GM23338 (cell line): ENCODE results near the gene STEEP1. TPM values are rescaled to one million over a fixed set of nuclear protein-coding genes. Genes with fewer than 3 reads are reported as not detected.

ENCODE experiments used
- ATAC-seq: fragments of 200-7000 bp; cut with Tn5 transposase; 3 replicates; pipeline ENCODE4 v1.9.1; 2020
- DNase-seq: peaks from one replicate; pipeline ENCODE4 v3.0.0-alpha.2; 2015; ENCODE audit warnings: low spot score
- H2AFZ ChIP-seq: fragments of 200-600 bp; sonication (generic); 2 replicates; pipeline ENCODE4 v1.8.0; 2016; ENCODE audit warnings: antibody characterized with exemption, mild to moderate bottlenecking, moderate library complexity
- H3F3A ChIP-seq: fragments of 200-600 bp; sonication (generic); replicated peaks from 2 replicates; pipeline ENCODE4 v1.8.0; 2017; ENCODE audit warnings: antibody characterized with exemption, mixed run types, low read depth
- H3K27ac ChIP-seq: fragments of 200-600 bp; sonication (generic); 2 replicates; pipeline ENCODE4 v1.6.1; 2016; ENCODE audit warnings: low read depth
- H3K27me3 ChIP-seq: fragments of 200-600 bp; sonication (generic); 2 replicates; pipeline ENCODE4 v1.8.0; 2016; ENCODE audit warnings: mild to moderate bottlenecking, mixed run types, moderate library complexity; ENCODE audit not compliant: insufficient read depth
- H3K36me3 ChIP-seq: fragments of 200-600 bp; sonication (generic); 2 replicates; pipeline ENCODE4 v1.8.0; 2016; ENCODE audit warnings: mild to moderate bottlenecking; ENCODE audit not compliant: insufficient read depth
- H3K4me1 ChIP-seq: fragments of 200-600 bp; sonication (generic); 2 replicates; pipeline ENCODE4 v1.8.0; 2016; ENCODE audit warnings: mild to moderate bottlenecking, moderate library complexity; ENCODE audit not compliant: insufficient read depth
- H3K4me2 ChIP-seq: fragments of 200-600 bp; sonication (generic); 2 replicates; pipeline ENCODE4 v1.7.1; 2017; ENCODE audit warnings: mixed run types
- H3K4me3 ChIP-seq: fragments of 200-600 bp; sonication (generic); 2 replicates; pipeline ENCODE4 v1.6.1; 2016; ENCODE audit warnings: mixed run types
- H3K79me2 ChIP-seq: fragments of 200-600 bp; sonication (generic); replicated peaks from 2 replicates; pipeline ENCODE4 v1.8.0; 2017; ENCODE audit warnings: mild to moderate bottlenecking; ENCODE audit not compliant: insufficient read depth
- H3K9me2 ChIP-seq: fragments of 200-600 bp; sonication (generic); 2 replicates; pipeline ENCODE4 v1.8.0; 2017; ENCODE audit not compliant: insufficient read depth
- H4K20me1 ChIP-seq: fragments of 200-600 bp; sonication (generic); replicated peaks from 2 replicates; pipeline ENCODE4 v1.8.0; 2017; ENCODE audit warnings: mild to moderate bottlenecking; ENCODE audit not compliant: insufficient read depth
- H3K27ac Mint-ChIP-seq: 2 replicates; pipeline ENCODE4 v1.8.0; 2020; ENCODE audit warnings: inconsistent platforms, mild to moderate bottlenecking, moderate library complexity, mixed read lengths
- H3K27me3 Mint-ChIP-seq: 3 replicates; pipeline ENCODE4 v1.8.0; 2022; ENCODE audit warnings: low read depth, mild to moderate bottlenecking, moderate library complexity, mixed read lengths, inconsistent platforms; ENCODE audit not compliant: insufficient read depth, poor library complexity
- H3K36me3 Mint-ChIP-seq: 3 replicates; pipeline ENCODE4 v1.8.0; 2021; ENCODE audit warnings: low read depth, mild to moderate bottlenecking, inconsistent platforms, moderate library complexity, mixed read lengths
- H3K4me1 Mint-ChIP-seq: 3 replicates; pipeline ENCODE4 v1.8.0; 2020; ENCODE audit warnings: mild to moderate bottlenecking, inconsistent platforms, mixed read lengths
- H3K4me3 Mint-ChIP-seq: 3 replicates; pipeline ENCODE4 v1.8.0; 2021; ENCODE audit warnings: moderate library complexity, mild to moderate bottlenecking, inconsistent platforms, mixed read lengths
- H3K9me3 Mint-ChIP-seq: 3 replicates; pipeline ENCODE4 v1.8.0; 2020; ENCODE audit warnings: moderate library complexity, mild to moderate bottlenecking, inconsistent platforms, mixed read lengths
- CREB1 ChIP-seq: fragments of 250-450 bp; sonication (Bioruptor Pico); IDR thresholded peaks from 2 replicates; pipeline ENCODE4 v1.5.0; 2020; ENCODE audit warnings: low read depth, mild to moderate bottlenecking, moderate library complexity
- ETS1 ChIP-seq: IDR thresholded peaks from 2 replicates; pipeline ENCODE4 v1.6.1; 2016; ENCODE audit warnings: antibody characterized with exemption
- EZH2 ChIP-seq: fragments of 200-600 bp; sonication (generic); IDR thresholded peaks from one replicate; pipeline ENCODE4 v1.8.0; 2017; ENCODE audit warnings: antibody characterized with exemption, mild to moderate bottlenecking, low read depth; ENCODE audit not compliant: unreplicated experiment
- NANOG ChIP-seq: IDR thresholded peaks from 2 replicates; pipeline ENCODE4 v1.6.1; 2016; ENCODE audit warnings: antibody characterized with exemption, borderline replicate concordance
- STAT1 ChIP-seq: IDR thresholded peaks from one replicate; pipeline ENCODE4 v1.6.1; 2016; ENCODE audit warnings: antibody characterized with exemption; ENCODE audit not compliant: unreplicated experiment
- polyA plus RNA-seq: library from polyadenylated mRNA; unstranded; fragments of >200 nt; fragmentation: Nextera tagmentation; extraction: Ambion mirVana; gene quantifications from 2 replicates; pipeline ENCODE4 v1.2.1, GENCODE V29; 2016
- total RNA-seq: library from RNA; depleted of rRNA; stranded (reverse); fragments of >200 nt; shearing (Covaris generic); gene quantifications from 2 replicates; pipeline ENCODE4 v1.2.3, GENCODE V29; 2014
- TF ChIP-seq, protein P1 (sequence below): fragments of 250-450 bp; sonication (Bioruptor Pico); IDR thresholded peaks from 2 replicates; pipeline ENCODE4 v1.5.0; 2020; ENCODE audit warnings: mild to moderate bottlenecking, moderate library complexity

The STEEP1 gene
- total and polyA plus RNA-seq, 2 experiments from 2014 or later: 16.6 to 42.3 TPM

GRCh38 chrX:119602701-119603255 is 37.6 kb upstream of the STEEP1 start:
- Histone ChIP-seq H4K20me1 (no peaks in the 10 kb centered on the region; the same call in 1 of the 2 replicates), H3K27ac (no peak overlapping the region), H3K27me3 (peaks cover 31% of the 10 kb centered on the region), H3F3A (no peaks in the 10 kb centered on the region), H3K79me2 (peaks cover 33% of the 10 kb centered on the region), H3K4me2 (no peak overlapping the region), H3K4me1 (no peaks in the 10 kb centered on the region), H3K4me3 (no peak overlapping the region), H3K9me2 (no peaks in the 10 kb centered on the region), H3K36me3 (no peaks in the 10 kb centered on the region), H2AFZ (no peak overlapping the region)
- Mint-ChIP-seq H3K9me3 (no peaks in the 10 kb centered on the region; the same call in 2 of the 3 replicates), H3K36me3 (peaks cover 2% of the 10 kb centered on the region; the same call in 2 of the 3 replicates), H3K4me1 (peaks cover 13% of the 10 kb centered on the region), H3K4me3 (no peak overlapping the region), H3K27me3 (peaks cover 14% of the 10 kb centered on the region), H3K27ac (no peak overlapping the region)
- TF ChIP-seq NANOG: no peak
- TF ChIP-seq STAT1: no peak
- TF ChIP-seq, protein P1, sequence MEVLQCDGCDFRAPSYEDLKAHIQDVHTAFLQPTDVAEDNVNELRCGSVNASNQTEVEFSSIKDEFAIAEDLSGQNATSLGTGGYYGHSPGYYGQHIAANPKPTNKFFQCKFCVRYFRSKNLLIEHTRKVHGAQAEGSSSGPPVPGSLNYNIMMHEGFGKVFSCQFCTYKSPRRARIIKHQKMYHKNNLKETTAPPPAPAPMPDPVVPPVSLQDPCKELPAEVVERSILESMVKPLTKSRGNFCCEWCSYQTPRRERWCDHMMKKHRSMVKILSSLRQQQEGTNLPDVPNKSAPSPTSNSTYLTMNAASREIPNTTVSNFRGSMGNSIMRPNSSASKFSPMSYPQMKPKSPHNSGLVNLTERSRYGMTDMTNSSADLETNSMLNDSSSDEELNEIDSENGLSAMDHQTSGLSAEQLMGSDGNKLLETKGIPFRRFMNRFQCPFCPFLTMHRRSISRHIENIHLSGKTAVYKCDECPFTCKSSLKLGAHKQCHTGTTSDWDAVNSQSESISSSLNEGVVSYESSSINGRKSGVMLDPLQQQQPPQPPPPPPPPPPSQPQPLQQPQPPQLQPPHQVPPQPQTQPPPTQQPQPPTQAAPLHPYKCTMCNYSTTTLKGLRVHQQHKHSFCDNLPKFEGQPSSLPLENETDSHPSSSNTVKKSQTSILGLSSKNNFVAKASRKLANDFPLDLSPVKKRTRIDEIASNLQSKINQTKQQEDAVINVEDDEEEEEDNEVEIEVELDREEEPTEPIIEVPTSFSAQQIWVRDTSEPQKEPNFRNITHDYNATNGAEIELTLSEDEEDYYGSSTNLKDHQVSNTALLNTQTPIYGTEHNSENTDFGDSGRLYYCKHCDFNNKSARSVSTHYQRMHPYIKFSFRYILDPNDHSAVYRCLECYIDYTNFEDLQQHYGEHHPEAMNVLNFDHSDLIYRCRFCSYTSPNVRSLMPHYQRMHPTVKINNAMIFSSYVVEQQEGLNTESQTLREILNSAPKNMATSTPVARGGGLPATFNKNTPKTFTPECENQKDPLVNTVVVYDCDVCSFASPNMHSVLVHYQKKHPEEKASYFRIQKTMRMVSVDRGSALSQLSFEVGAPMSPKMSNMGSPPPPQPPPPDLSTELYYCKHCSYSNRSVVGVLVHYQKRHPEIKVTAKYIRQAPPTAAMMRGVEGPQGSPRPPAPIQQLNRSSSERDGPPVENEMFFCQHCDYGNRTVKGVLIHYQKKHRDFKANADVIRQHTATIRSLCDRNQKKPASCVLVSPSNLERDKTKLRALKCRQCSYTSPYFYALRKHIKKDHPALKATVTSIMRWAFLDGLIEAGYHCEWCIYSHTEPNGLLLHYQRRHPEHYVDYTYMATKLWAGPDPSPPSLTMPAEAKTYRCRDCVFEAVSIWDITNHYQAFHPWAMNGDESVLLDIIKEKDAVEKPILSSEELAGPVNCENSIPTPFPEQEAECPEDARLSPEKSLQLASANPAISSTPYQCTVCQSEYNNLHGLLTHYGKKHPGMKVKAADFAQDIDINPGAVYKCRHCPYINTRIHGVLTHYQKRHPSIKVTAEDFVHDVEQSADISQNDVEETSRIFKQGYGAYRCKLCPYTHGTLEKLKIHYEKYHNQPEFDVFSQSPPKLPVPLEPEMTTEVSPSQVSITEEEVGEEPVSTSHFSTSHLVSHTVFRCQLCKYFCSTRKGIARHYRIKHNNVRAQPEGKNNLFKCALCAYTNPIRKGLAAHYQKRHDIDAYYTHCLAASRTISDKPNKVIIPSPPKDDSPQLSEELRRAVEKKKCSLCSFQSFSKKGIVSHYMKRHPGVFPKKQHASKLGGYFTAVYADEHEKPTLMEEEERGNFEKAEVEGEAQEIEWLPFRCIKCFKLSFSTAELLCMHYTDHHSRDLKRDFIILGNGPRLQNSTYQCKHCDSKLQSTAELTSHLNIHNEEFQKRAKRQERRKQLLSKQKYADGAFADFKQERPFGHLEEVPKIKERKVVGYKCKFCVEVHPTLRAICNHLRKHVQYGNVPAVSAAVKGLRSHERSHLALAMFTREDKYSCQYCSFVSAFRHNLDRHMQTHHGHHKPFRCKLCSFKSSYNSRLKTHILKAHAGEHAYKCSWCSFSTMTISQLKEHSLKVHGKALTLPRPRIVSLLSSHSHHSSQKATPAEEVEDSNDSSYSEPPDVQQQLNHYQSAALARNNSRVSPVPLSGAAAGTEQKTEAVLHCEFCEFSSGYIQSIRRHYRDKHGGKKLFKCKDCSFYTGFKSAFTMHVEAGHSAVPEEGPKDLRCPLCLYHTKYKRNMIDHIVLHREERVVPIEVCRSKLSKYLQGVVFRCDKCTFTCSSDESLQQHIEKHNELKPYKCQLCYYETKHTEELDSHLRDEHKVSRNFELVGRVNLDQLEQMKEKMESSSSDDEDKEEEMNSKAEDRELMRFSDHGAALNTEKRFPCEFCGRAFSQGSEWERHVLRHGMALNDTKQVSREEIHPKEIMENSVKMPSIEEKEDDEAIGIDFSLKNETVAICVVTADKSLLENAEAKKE: no peak
- TF ChIP-seq EZH2: no peak
- no peak for TF ChIP-seq ETS1
- TF ChIP-seq CREB1 (CRISPR knock-in tag): no peak
- ATAC-seq: no peak
- DNase-seq: no peak
